H9 (cell line): ENCODE data around the gene EIF4A3. TPM values are rescaled to one million over a fixed set of nuclear protein-coding genes. Genes with fewer than 3 reads are reported as not detected.

Experiments
- DNase-seq: peaks from one replicate; pipeline ENCODE4 v3.0.0-alpha.2; 2017
- H2AFZ ChIP-seq: one replicate; pipeline ENCODE4 v1.6.1; 2013; ENCODE audit warnings: mild to moderate bottlenecking, low read length, control low read depth, moderate library complexity
- H2AK5ac ChIP-seq: 2 replicates; pipeline ENCODE4 v1.6.1; 2013; ENCODE audit warnings: low read length, control low read depth, mixed read lengths; ENCODE audit not compliant: insufficient read length
- H2BK120ac ChIP-seq: one replicate; pipeline ENCODE4 v1.6.1; 2013; ENCODE audit warnings: low read depth, mild to moderate bottlenecking, low read length, control low read depth, inconsistent platforms; ENCODE audit not compliant: poor library complexity, severe bottlenecking
- H2BK12ac ChIP-seq: 2 replicates; pipeline ENCODE4 v1.6.1; 2013; ENCODE audit warnings: low read length, control low read depth, mixed read lengths, low read depth; ENCODE audit not compliant: insufficient read length
- H2BK15ac ChIP-seq: 2 replicates; pipeline ENCODE4 v1.6.1; 2013; ENCODE audit warnings: low read depth, low read length, control low read depth
- H2BK20ac ChIP-seq: one replicate; pipeline ENCODE4 v1.6.1; 2013; ENCODE audit warnings: low read depth, mild to moderate bottlenecking, low read length, control low read depth, inconsistent platforms; ENCODE audit not compliant: poor library complexity, severe bottlenecking
- H2BK5ac ChIP-seq: 2 replicates; pipeline ENCODE4 v1.6.1; 2013; ENCODE audit warnings: low read length, control low read depth, mixed read lengths; ENCODE audit not compliant: insufficient read length
- H3K14ac ChIP-seq: 2 replicates; pipeline ENCODE4 v1.6.1; 2013; ENCODE audit warnings: low read length, control low read depth; ENCODE audit not compliant: insufficient read depth
- H3K18ac ChIP-seq: 2 replicates; pipeline ENCODE4 v1.6.1; 2013; ENCODE audit warnings: low read depth, mild to moderate bottlenecking, mixed read lengths, low read length, control low read depth; ENCODE audit not compliant: insufficient read length
- H3K23ac ChIP-seq: 2 replicates; pipeline ENCODE4 v1.6.1; 2013; ENCODE audit warnings: low read length, control low read depth, mixed read lengths, low read depth; ENCODE audit not compliant: insufficient read length
- H3K23me2 ChIP-seq: 2 replicates; pipeline ENCODE4 v1.6.1; 2013; ENCODE audit warnings: low read depth, mild to moderate bottlenecking, mixed read lengths, low read length, control low read depth; ENCODE audit not compliant: insufficient read length, poor library complexity, severe bottlenecking
- H3K27ac ChIP-seq: 2 replicates; pipeline ENCODE4 v1.5.1; 2013; ENCODE audit warnings: low read length, control low read depth, mixed read lengths, low read depth; ENCODE audit not compliant: insufficient read length
- H3K27me3 ChIP-seq: 2 replicates; pipeline ENCODE4 v1.6.1; 2013; ENCODE audit warnings: low read length, control low read depth, inconsistent platforms; ENCODE audit not compliant: insufficient read depth
- H3K4ac ChIP-seq: 2 replicates; pipeline ENCODE4 v1.6.1; 2013; ENCODE audit warnings: low read depth, mild to moderate bottlenecking, control low read depth, inconsistent platforms, low read length, moderate library complexity
- H3K4me1 ChIP-seq: 2 replicates; pipeline ENCODE4 v1.6.1; 2013; ENCODE audit warnings: low read length, control low read depth, inconsistent platforms; ENCODE audit not compliant: insufficient read depth
- H3K4me2 ChIP-seq: 2 replicates; pipeline ENCODE4 v1.6.1; 2013; ENCODE audit warnings: low read length, control low read depth, mixed read lengths; ENCODE audit not compliant: insufficient read length, insufficient read depth
- H3K56ac ChIP-seq: 2 replicates; pipeline ENCODE4 v1.6.1; 2013; ENCODE audit warnings: low read depth, mild to moderate bottlenecking, mixed read lengths, low read length, control low read depth; ENCODE audit not compliant: insufficient read length
- H3K79me1 ChIP-seq: 2 replicates; pipeline ENCODE4 v1.6.1; 2013; ENCODE audit warnings: low read depth, mild to moderate bottlenecking, moderate library complexity, low read length, control low read depth, inconsistent platforms; ENCODE audit not compliant: insufficient read depth, poor library complexity, severe bottlenecking
- H3K79me2 ChIP-seq: 2 replicates; pipeline ENCODE4 v1.6.1; 2013; ENCODE audit warnings: low read length, control low read depth, inconsistent platforms; ENCODE audit not compliant: insufficient read depth
- H3K9ac ChIP-seq: 2 replicates; pipeline ENCODE4 v1.6.1; 2013; ENCODE audit warnings: low read length, control low read depth, mixed read lengths; ENCODE audit not compliant: insufficient read length; ENCODE audit errors: extremely low read depth
- H3K9me3 ChIP-seq: one replicate; pipeline ENCODE4 v1.6.1; 2013; ENCODE audit warnings: low read depth, low read length, inconsistent platforms; ENCODE audit not compliant: control insufficient read depth
- H3T11ph ChIP-seq: one replicate; pipeline ENCODE4 v1.6.1; 2013; ENCODE audit warnings: mild to moderate bottlenecking, low read length, control low read depth, inconsistent platforms
- H4K20me1 ChIP-seq: one replicate; pipeline ENCODE4 v1.6.1; 2013; ENCODE audit not compliant: control insufficient read depth, insufficient read length, insufficient read depth
- H4K5ac ChIP-seq: 2 replicates; pipeline ENCODE4 v1.6.1; 2013; ENCODE audit warnings: low read depth, mild to moderate bottlenecking, mixed read lengths, low read length, control low read depth; ENCODE audit not compliant: insufficient read length
- H4K8ac ChIP-seq: replicated peaks from 2 replicates; pipeline ENCODE4 v1.6.1; 2013; ENCODE audit warnings: low read length, control low read depth, mixed read lengths, low read depth; ENCODE audit not compliant: insufficient read length
- H4K91ac ChIP-seq: 2 replicates; pipeline ENCODE4 v1.6.1; 2013; ENCODE audit warnings: low read depth, mild to moderate bottlenecking, moderate library complexity, mixed read lengths, low read length, control low read depth; ENCODE audit not compliant: insufficient read length
- H3K27ac Mint-ChIP-seq, 3 experiments: 2 replicates in 2 of 3; 3 replicates in 1 of 3; pipeline ENCODE4 v1.8.0; 2020 to 2021; ENCODE audit warnings: mixed read lengths in 3 of 3, mild to moderate bottlenecking in 1 of 3, moderate library complexity in 1 of 3
- H3K27me3 Mint-ChIP-seq: 2 replicates; pipeline ENCODE4 v1.8.0; 2021; ENCODE audit warnings: low read depth, mild to moderate bottlenecking, moderate library complexity, mixed read lengths
- H3K36me3 Mint-ChIP-seq, 3 experiments: 2 replicates in 2 of 3; 3 replicates in 1 of 3; pipeline ENCODE4 v1.8.0; 2020 to 2021; ENCODE audit warnings: low read depth in 3 of 3, mixed read lengths in 3 of 3; ENCODE audit not compliant: insufficient read depth in 1 of 3
- H3K4me1 Mint-ChIP-seq, 2 experiments: 2 replicates each; pipeline ENCODE4 v1.8.0; 2020; ENCODE audit warnings: mixed read lengths in 2 of 2
- H3K4me3 Mint-ChIP-seq, 2 experiments: 2 replicates in 1 of 2; 3 replicates in 1 of 2; pipeline ENCODE4 v1.8.0; 2020 to 2021; ENCODE audit warnings: mild to moderate bottlenecking in 2 of 2, mixed read lengths in 2 of 2, moderate library complexity in 1 of 2
- H3K9me3 Mint-ChIP-seq, 2 experiments: 2 replicates in 1 of 2; 3 replicates in 1 of 2; pipeline ENCODE4 v1.8.0; 2020; ENCODE audit warnings: mild to moderate bottlenecking in 2 of 2, mixed read lengths in 2 of 2, moderate library complexity in 1 of 2
- CTCF ChIP-seq: fragments of 200-600 bp; sonication (generic); conservative IDR thresholded peaks from 3 replicates; pipeline ENCODE4 v1.8.0; 2021; ENCODE audit warnings: antibody characterized with exemption, mild to moderate bottlenecking
- WGBS: extraction: QIAGEN DNeasy Blood & Tissue Kit; methylation state at CpG from one replicate; pipeline ENCODE4 v1.1.7; 2013; ENCODE audit warnings: missing lambda C conversion rate, low lambda C conversion rate, mixed read lengths; ENCODE audit not compliant: insufficient read length; ENCODE audit errors: extremely low coverage; 5-methylcytosine and 5-hydroxymethylcytosine counted together
- total RNA-seq: library from RNA; stranded (reverse); gene quantifications from 2 replicates; pipeline ENCODE4 v1.2.1, GENCODE V29; 2021

EIF4A3 gene
- total RNA-seq, 1 experiment from 2014 or later, result 162 TPM

- no peak overlapping the region for H3K14ac ChIP-seq
- no peak overlapping the region for H2AFZ ChIP-seq
- Mint-ChIP-seq H3K9me3 (no peaks in the 10 kb centered on the region), H3K4me1 (peaks cover 7 to 12% of the 10 kb centered on the region in 2 experiments), H3K27ac (no peak overlapping the region), H3K4me3 (no peak overlapping the region; a peak in 1 of 5 replicates), H3K36me3 (no peaks in the 10 kb centered on the region), H3K27me3 (peaks cover 7% of the 10 kb centered on the region)
- no peak overlapping the region for H4K5ac ChIP-seq
- no peak overlapping the region for H2BK20ac ChIP-seq
- TF ChIP-seq CTCF, result peak; percentile 99
- no peak overlapping the region for H4K91ac ChIP-seq
- no CpG with 5 or more reads among the region's 27 CpGs for WGBS
- no peaks in the 10 kb centered on the region for H3K27me3 ChIP-seq
- H3K4me1 ChIP-seq, result no peaks in the 10 kb centered on the region
- H3K9me3 ChIP-seq, result no peaks in the 10 kb centered on the region
- no peaks in the 10 kb centered on the region for H3K23me2 ChIP-seq
- no peak overlapping the region for H3K9ac ChIP-seq
- H2BK120ac ChIP-seq, result no peak overlapping the region
- H3K23ac ChIP-seq, result no peak overlapping the region
- H2AK5ac ChIP-seq, result no peak overlapping the region
- no peak overlapping the region for H3K4ac ChIP-seq
- no peak overlapping the region for H3T11ph ChIP-seq
- H3K4me2 ChIP-seq, result no peak overlapping the region
- no peaks in the 10 kb centered on the region for H4K20me1 ChIP-seq
- no peak overlapping the region for H2BK5ac ChIP-seq
- no peaks in the 10 kb centered on the region for H3K79me1 ChIP-seq
- no peak overlapping the region for H3K27ac ChIP-seq
- DNase-seq, result peak; percentile 76
- no peak overlapping the region for H2BK12ac ChIP-seq
- H2BK15ac ChIP-seq, result no peak overlapping the region
- H4K8ac ChIP-seq, result no peak overlapping the region
- no peak overlapping the region for H3K18ac ChIP-seq
- no peak overlapping the region for H3K56ac ChIP-seq
- H3K79me2 ChIP-seq, result no peaks in the 10 kb centered on the region
Measured at GRCh38 chr17:80195671-80196529, 49.0 kb upstream of the EIF4A3 start.
